ENCODE results near the gene TPR. TPM values are rescaled to one million over a fixed set of nuclear protein-coding genes. Genes with fewer than 3 reads are reported as not detected.

Gene TPR
- total RNA-seq, 4 donors from 2014 or later, result 70.9 to 94.7 (median 75.4) TPM

DNA sequence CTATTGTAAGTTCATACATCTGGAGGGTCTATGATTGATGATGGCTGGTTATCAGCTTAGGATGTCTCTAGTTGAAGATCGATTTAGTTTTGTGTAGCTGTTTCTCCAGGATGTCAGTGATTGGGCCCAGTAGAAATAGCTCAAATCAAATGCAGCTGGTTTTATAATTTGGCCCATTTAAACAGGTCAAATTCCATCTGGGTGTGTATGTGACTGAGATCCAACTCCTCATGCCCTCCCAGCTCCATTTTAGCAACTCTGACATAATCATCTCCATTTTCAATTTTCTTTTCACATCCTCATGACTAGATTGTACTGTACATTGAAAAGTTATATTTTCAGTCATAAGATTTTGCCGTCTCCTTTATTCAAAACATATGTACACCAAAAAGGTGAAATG is 99.2 kb downstream of the TPR start:
- TF ChIP-seq POLR2A (IDR thresholded peaks at IDR 0.05), result no peak
- TF ChIP-seq, protein P1, sequence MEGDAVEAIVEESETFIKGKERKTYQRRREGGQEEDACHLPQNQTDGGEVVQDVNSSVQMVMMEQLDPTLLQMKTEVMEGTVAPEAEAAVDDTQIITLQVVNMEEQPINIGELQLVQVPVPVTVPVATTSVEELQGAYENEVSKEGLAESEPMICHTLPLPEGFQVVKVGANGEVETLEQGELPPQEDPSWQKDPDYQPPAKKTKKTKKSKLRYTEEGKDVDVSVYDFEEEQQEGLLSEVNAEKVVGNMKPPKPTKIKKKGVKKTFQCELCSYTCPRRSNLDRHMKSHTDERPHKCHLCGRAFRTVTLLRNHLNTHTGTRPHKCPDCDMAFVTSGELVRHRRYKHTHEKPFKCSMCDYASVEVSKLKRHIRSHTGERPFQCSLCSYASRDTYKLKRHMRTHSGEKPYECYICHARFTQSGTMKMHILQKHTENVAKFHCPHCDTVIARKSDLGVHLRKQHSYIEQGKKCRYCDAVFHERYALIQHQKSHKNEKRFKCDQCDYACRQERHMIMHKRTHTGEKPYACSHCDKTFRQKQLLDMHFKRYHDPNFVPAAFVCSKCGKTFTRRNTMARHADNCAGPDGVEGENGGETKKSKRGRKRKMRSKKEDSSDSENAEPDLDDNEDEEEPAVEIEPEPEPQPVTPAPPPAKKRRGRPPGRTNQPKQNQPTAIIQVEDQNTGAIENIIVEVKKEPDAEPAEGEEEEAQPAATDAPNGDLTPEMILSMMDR (IDR thresholded peaks at IDR 0.05), result no peak
- intact Hi-C loops (cut with DNase I; ENCODE audit: low total_unique reads), result no loop called here
- no peak for DNase-seq (ENCODE audit: low spot score in 2 of 2)
- no peak overlapping the region for H3K4me3 ChIP-seq (ENCODE audit: low read depth, poor library complexity, severe bottlenecking)
- WGBS, 2 donors, result 66 to 71% methylated on average over 2 of the region's 2 CpGs

DNA sequence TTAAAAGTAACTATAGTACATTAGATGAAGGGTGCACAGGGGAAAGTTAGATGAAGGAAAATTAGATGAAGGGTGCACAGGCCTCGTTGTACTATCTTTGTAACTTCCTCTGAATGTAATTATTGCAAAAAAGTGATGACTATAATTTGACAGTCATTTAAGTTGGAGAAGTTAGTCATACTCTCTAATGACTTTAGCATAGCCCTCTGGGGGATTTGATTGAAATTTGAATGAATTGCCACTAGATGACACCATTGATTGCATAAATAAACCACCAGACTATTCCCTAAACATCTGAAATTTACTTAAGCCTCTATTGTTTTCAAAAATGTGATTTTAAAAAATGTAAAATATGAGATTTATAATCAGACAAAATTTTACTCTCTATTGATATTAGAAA is 102.6 kb downstream of the TPR start:
- no peak overlapping the region for H3K4me3 ChIP-seq (ENCODE audit: low read depth, poor library complexity, severe bottlenecking)
- TF ChIP-seq, protein P1 (IDR thresholded peaks at IDR 0.05), result no peak
- no peak for TF ChIP-seq POLR2A (IDR thresholded peaks at IDR 0.05)
- 12 to 13% methylated on average over 1 of the region's 1 CpG for WGBS, 2 donors
- DNase-seq (ENCODE audit: low spot score in 2 of 2), result no peak
- intact Hi-C loops (cut with DNase I; ENCODE audit: low total_unique reads), result no loop called here

DNA sequence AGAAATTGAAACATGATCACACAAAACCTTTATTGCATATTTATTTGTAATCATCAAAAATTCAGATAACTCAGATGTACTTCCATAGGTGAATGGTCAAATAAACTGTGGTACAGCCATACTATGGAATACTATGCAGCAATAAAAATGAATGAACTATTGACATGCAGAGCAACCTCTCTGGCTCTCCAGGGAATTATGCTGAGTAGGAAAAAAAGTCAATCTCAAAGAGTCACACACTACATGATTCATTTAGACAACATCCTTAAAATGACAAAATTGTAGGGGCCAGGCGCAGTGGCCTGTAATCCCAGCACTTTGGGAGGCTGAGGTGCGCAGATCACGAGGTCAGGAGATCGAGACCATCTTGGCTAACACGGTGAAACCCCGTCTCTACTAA is 104.0 kb downstream of the TPR start:
- TF ChIP-seq POLR2A (IDR thresholded peaks at IDR 0.05), result no peak
- TF ChIP-seq, protein P1 (IDR thresholded peaks at IDR 0.05), result no peak
- intact Hi-C loops (cut with DNase I; ENCODE audit: low total_unique reads), result no loop called here
- 90 to 91% methylated on average over 6 of the region's 6 CpGs for WGBS, 2 donors
- no peak overlapping the region for H3K4me3 ChIP-seq (ENCODE audit: low read depth, poor library complexity, severe bottlenecking)
- no peak for DNase-seq (ENCODE audit: low spot score in 2 of 2)

Other genes with a start within 250 kb of the TPR start
- 10 to 100 TPM in 2 of 4 donors, 1 to 10 TPM in 1, under 1 TPM in 1; 0.56 to 13.8 (median 7.7) TPM for gene PRG4, start 79.0 kb downstream of the TPR start, total RNA-seq
- 10 to 100 TPM; 12.7 to 34.0 (median 17.6) TPM for gene ODR4, start 585 bp upstream of the TPR start, total RNA-seq
- gene PDC, start 85.9 kb upstream of the TPR start, total RNA-seq, result not detected

All from lower leg skin (tissue), 4 donors.